Activated CD4-positive, alpha-beta T cell treated with anti-CD3 and anti-CD28 coated beads for 36 hours (primary cell): ENCODE measurements around the gene LIN37. TPM values are rescaled to one million over a fixed set of nuclear protein-coding genes. Genes with fewer than 3 reads are reported as not detected.
A peak's percentile ranks its signal among the peaks of the same experiment; 100 is the strongest.
"Not testable (repeated sequence)": the region's sequence is repeated elsewhere in the genome, so short reads cannot be mapped to it uniquely, and the experiment has no call there.

Source experiments
- ATAC-seq: fragments of 200-7000 bp; cut with Tn5 transposase; one replicate; pipeline ENCODE4 v1.10.0; 2021; ENCODE audit warnings: mild to moderate bottlenecking, moderate library complexity
- CTCF ChIA-PET: fragments of 350-600 bp; sonication (Branson Sonifier 250); formaldehyde crosslinking; loops from one replicate; lab custom pipeline; 2021; ENCODE audit warnings: antibody characterized with exemption; lab: Charles Lee
- POLR2A ChIA-PET: fragments of 350-600 bp; sonication (Branson Sonifier 250); formaldehyde crosslinking; loops from one replicate; lab custom pipeline; 2021; ENCODE audit warnings: antibody characterized with exemption, inconsistent platforms; lab: Charles Lee
- DNase-seq: peaks from one replicate; pipeline ENCODE4 v3.0.0-alpha.2; 2020
- H3K27ac Mint-ChIP-seq: one replicate; pipeline ENCODE4 v1.8.0; 2021; ENCODE audit warnings: mixed read lengths
- H3K27me3 Mint-ChIP-seq: one replicate; pipeline ENCODE4 v1.8.0; 2021; ENCODE audit warnings: mixed read lengths
- H3K36me3 Mint-ChIP-seq: one replicate; pipeline ENCODE4 v1.8.0; 2021; ENCODE audit warnings: low read depth, mixed read lengths
- H3K4me1 Mint-ChIP-seq: one replicate; pipeline ENCODE4 v1.8.0; 2021; ENCODE audit warnings: mixed read lengths
- H3K4me3 Mint-ChIP-seq: one replicate; pipeline ENCODE4 v1.8.0; 2021; ENCODE audit warnings: mild to moderate bottlenecking, moderate library complexity, mixed read lengths
- H3K9me3 Mint-ChIP-seq: one replicate; pipeline ENCODE4 v1.8.0; 2021; ENCODE audit warnings: low read depth, mixed read lengths
- intact Hi-C, 2 experiments: fragments of 100-400 bp; cut with DNase I in 1 of 2; cut with micrococcal nuclease in 1 of 2; formaldehyde crosslinking; loops; one replicate each; pipeline versions ENCODE4 v1.14.2 to v1.15.1; 2022 to 2024; cut with DNase I, micrococcal nuclease
- total RNA-seq, 2 experiments: library from RNA; stranded (reverse); gene quantifications; one replicate each; pipeline ENCODE4 v1.2.3, GENCODE V29; 2021

LIN37 gene
- total RNA-seq, 2 experiments from 2014 or later = 8.4 to 12.7 TPM

- no peak overlapping the region for H3K27ac Mint-ChIP-seq
- ChIA-PET CTCF (no interaction called here), POLR2A (no interaction called here)
- H3K4me1 Mint-ChIP-seq = peaks cover 3% of the 10 kb centered on the region
- H3K27me3 Mint-ChIP-seq = peaks cover 17% of the 10 kb centered on the region
- H3K9me3 Mint-ChIP-seq = no peaks in the 10 kb centered on the region
- intact Hi-C loops = no loop called here
- no peaks in the 10 kb centered on the region for H3K36me3 Mint-ChIP-seq
- DNase-seq (no peak), ATAC-seq (no peak)
- no peak overlapping the region for H3K4me3 Mint-ChIP-seq
These were observed 43.9 kb downstream of the LIN37 start for GRCh38 chr19:35792312-35792711.

- no peaks in the 10 kb centered on the region for H3K9me3 Mint-ChIP-seq
- H3K27me3 Mint-ChIP-seq = peaks cover 19% of the 10 kb centered on the region
- peaks cover 3% of the 10 kb centered on the region for H3K4me1 Mint-ChIP-seq
- DNase-seq = no peak
- CTCF ChIA-PET = no interaction called here
- H3K36me3 Mint-ChIP-seq = no peaks in the 10 kb centered on the region
- POLR2A ChIA-PET = no interaction called here
- intact Hi-C loops = no loop called here
- no peak for ATAC-seq
- no peak overlapping the region for H3K4me3 Mint-ChIP-seq
- H3K27ac Mint-ChIP-seq = no peak overlapping the region
These were observed 44.5 kb downstream of the LIN37 start for GRCh38 chr19:35792888-35793287.

- H3K9me3 Mint-ChIP-seq = no peaks in the 10 kb centered on the region
- no peak for ATAC-seq
- intact Hi-C loops = no loop called here
- H3K4me3 Mint-ChIP-seq = no peak overlapping the region
- ChIA-PET POLR2A (no interaction called here), CTCF (no interaction called here)
- H3K27me3 Mint-ChIP-seq = peaks cover 23% of the 10 kb centered on the region
- no peak for DNase-seq
- no peaks in the 10 kb centered on the region for H3K36me3 Mint-ChIP-seq
- no peak overlapping the region for H3K27ac Mint-ChIP-seq
- H3K4me1 Mint-ChIP-seq = peaks cover 3% of the 10 kb centered on the region
These were observed 45.2 kb downstream of the LIN37 start for GRCh38 chr19:35793381-35794165.

- H3K4me1 Mint-ChIP-seq, ATAC-seq, H3K27ac Mint-ChIP-seq, POLR2A ChIA-PET, DNase-seq, H3K36me3 Mint-ChIP-seq, H3K9me3 Mint-ChIP-seq, H3K4me3 Mint-ChIP-seq, intact Hi-C loops: not testable (repeated sequence)
- CTCF ChIA-PET = interaction anchor here (0.9 kb wide), 1 partner anchor 287 kb away, joined by 3 read pairs; no protein-coding TSS in a partner anchor
- peaks cover 25% of the 10 kb centered on the region for H3K27me3 Mint-ChIP-seq
These were observed 47.2 kb downstream of the LIN37 start for GRCh38 chr19:35795564-35795963.

- CTCF ChIA-PET = interaction anchor here (1.1 kb wide), 1 partner anchor 309 kb away, joined by 3 read pairs; no protein-coding TSS in a partner anchor
- Mint-ChIP-seq H3K27ac (no peak overlapping the region), H3K4me3 (no peak overlapping the region), H3K36me3 (no peaks in the 10 kb centered on the region), H3K27me3 (peaks cover 25% of the 10 kb centered on the region), H3K4me1 (peaks cover 3% of the 10 kb centered on the region), H3K9me3 (no peaks in the 10 kb centered on the region)
- intact Hi-C loops = no loop called here
- ATAC-seq = no peak
- POLR2A ChIA-PET = no interaction called here
- DNase-seq = no peak
These were observed 48.5 kb downstream of the LIN37 start for GRCh38 chr19:35796645-35797542.

GRCh38 chr19:35797663-35798062, 49.3 kb downstream of the LIN37 start:
- H3K9me3 Mint-ChIP-seq = no peaks in the 10 kb centered on the region
- CTCF ChIA-PET = no interaction called here
- H3K27me3 Mint-ChIP-seq = peaks cover 25% of the 10 kb centered on the region
- no peaks in the 10 kb centered on the region for H3K36me3 Mint-ChIP-seq
- peaks cover 3% of the 10 kb centered on the region for H3K4me1 Mint-ChIP-seq
- POLR2A ChIA-PET = no interaction called here
- no peak overlapping the region for H3K4me3 Mint-ChIP-seq
- peak; percentile 40 for DNase-seq
- intact Hi-C loops = no loop called here
- ATAC-seq = peak; percentile 47
- no peak overlapping the region for H3K27ac Mint-ChIP-seq

GRCh38 chr19:35801828-35802227, 53.5 kb downstream of the LIN37 start:
- Mint-ChIP-seq H3K9me3 (no peaks in the 10 kb centered on the region), H3K27me3 (peaks cover 13% of the 10 kb centered on the region), H3K4me3 (no peak overlapping the region), H3K4me1 (peaks cover 3% of the 10 kb centered on the region), H3K36me3 (no peaks in the 10 kb centered on the region), H3K27ac (no peak overlapping the region)
- intact Hi-C loops = no loop called here
- POLR2A ChIA-PET = no interaction called here
- CTCF ChIA-PET = interaction anchor here (0.9 kb wide), 1 partner anchor 282 kb away, joined by 3 read pairs; no protein-coding TSS in a partner anchor
- ATAC-seq = no peak
- DNase-seq = no peak

Other genes starting within 250 kb of the LIN37 start
- gene DMKN, start 234.9 kb upstream of the LIN37 start, total RNA-seq = 1 to 10 TPM; 1.1 to 1.3 TPM
- not detected for gene SBSN, start 220.3 kb upstream of the LIN37 start, total RNA-seq
- gene GAPDHS, start 215.1 kb upstream of the LIN37 start, total RNA-seq = not detected
- gene TMEM147, start 202.9 kb upstream of the LIN37 start, total RNA-seq = 10 to 100 TPM; 73.1 to 73.8 TPM
- not detected for gene ATP4A, start 184.9 kb upstream of the LIN37 start, total RNA-seq
- gene PMIS2, start 162.4 kb upstream of the LIN37 start, total RNA-seq = not detected
- 10 to 100 TPM; 39.7 to 41.0 TPM for gene HAUS5, start 135.8 kb upstream of the LIN37 start, total RNA-seq
- gene RBM42, start 119.5 kb upstream of the LIN37 start, total RNA-seq = 10 to 100 TPM; 87.5 to 94.4 TPM
- 1 to 10 TPM in 1 of 2 experiments, under 1 TPM in 1; 0.37 to 1.1 TPM for gene ETV2, start 106.8 kb upstream of the LIN37 start, total RNA-seq
- 100 to 1,000 TPM; 385 to 437 TPM for gene COX6B1, start 100.3 kb upstream of the LIN37 start, total RNA-seq
- 1 to 10 TPM; 1.2 to 1.8 TPM for gene UPK1A, start 82.1 kb upstream of the LIN37 start, total RNA-seq
- gene ZBTB32, start 44.0 kb upstream of the LIN37 start, total RNA-seq = 100 to 1,000 TPM; 232 to 265 TPM
- gene KMT2B, start 30.6 kb upstream of the LIN37 start, total RNA-seq = 10 to 100 TPM; 48.6 to 49.4 TPM
- 10 to 100 TPM; 71.4 to 80.2 TPM for gene IGFLR1, start 6.1 kb upstream of the LIN37 start, total RNA-seq
- 10 to 100 TPM; 31.6 to 37.5 TPM for gene U2AF1L4, start 3.2 kb upstream of the LIN37 start, total RNA-seq
- 10 to 100 TPM; 36.0 to 37.9 TPM for gene PSENEN, start 2.9 kb upstream of the LIN37 start, total RNA-seq
- under 1 TPM; 0.53 to 0.93 TPM for gene HSPB6, start 8.5 kb downstream of the LIN37 start, total RNA-seq
- gene PROSER3, start 9.6 kb downstream of the LIN37 start, total RNA-seq = 10 to 100 TPM; 39.8 to 62.8 TPM
- 10 to 100 TPM; 27.8 to 35.2 TPM for gene ARHGAP33, start 27.0 kb downstream of the LIN37 start, total RNA-seq
- not detected for gene PRODH2, start 64.3 kb downstream of the LIN37 start, total RNA-seq
- not detected for gene NPHS1, start 103.9 kb downstream of the LIN37 start, total RNA-seq
- gene KIRREL2, start 108.3 kb downstream of the LIN37 start, total RNA-seq = under 1 TPM; 0.93 to 0.98 TPM
- gene APLP1, start 120.0 kb downstream of the LIN37 start, total RNA-seq = 1 to 10 TPM; 2.3 to 3.0 TPM
- gene NFKBID, start 152.0 kb downstream of the LIN37 start, total RNA-seq = 10 to 100 TPM; 60.1 TPM
- gene HCST, start 154.0 kb downstream of the LIN37 start, total RNA-seq = 10 to 100 TPM; 27.0 to 32.7 TPM
- not detected for gene TYROBP, start 159.7 kb downstream of the LIN37 start, total RNA-seq
- gene LRFN3, start 187.8 kb downstream of the LIN37 start, total RNA-seq = 1 to 10 TPM; 7.8 to 8.3 TPM
- gene SDHAF1, start 246.6 kb downstream of the LIN37 start, total RNA-seq = 10 to 100 TPM; 16.0 to 19.2 TPM